GM21390 (cell line): Measurements from ENCODE around the gene PODNL1.
"Not testable (repeated sequence)": the region's sequence is repeated elsewhere in the genome, so short reads cannot be mapped to it uniquely, and the experiment has no call there.

Experiments
- ATAC-seq: cut with Tn5 transposase; IDR thresholded peaks from one replicate; pipeline ENCODE4 v1.9.1; 2021; ENCODE audit not compliant: unreplicated experiment

PODNL1 gene

GRCh38 chr19:13930402-13930801 is 7.8 kb downstream of the PODNL1 start:
- no peak for ATAC-seq

DNA sequence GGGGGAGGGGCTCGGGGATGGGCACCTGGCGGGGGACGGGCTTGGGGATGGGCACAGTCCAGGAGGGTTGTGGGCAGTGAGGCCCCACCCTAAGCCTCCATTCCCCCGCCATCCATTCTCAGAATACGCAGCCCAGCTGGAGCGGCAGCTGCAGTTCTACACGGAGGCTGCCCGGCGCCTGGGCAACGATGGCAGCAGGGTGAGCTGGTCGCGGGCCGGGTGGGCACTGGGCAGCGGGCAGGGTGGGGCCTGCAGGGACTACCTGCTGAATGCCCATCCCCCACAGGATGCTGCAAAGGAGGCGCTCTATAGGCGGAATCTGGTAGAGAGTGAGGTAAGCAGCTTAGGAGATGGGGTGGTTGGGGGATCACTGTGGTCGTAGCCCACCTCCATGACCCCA is 8.3 kb downstream of the PODNL1 start:
- ATAC-seq = no peak

GRCh38 chr19:13929340-13929739 is 8.9 kb downstream of the PODNL1 start:
- ATAC-seq = no peak

DNA sequence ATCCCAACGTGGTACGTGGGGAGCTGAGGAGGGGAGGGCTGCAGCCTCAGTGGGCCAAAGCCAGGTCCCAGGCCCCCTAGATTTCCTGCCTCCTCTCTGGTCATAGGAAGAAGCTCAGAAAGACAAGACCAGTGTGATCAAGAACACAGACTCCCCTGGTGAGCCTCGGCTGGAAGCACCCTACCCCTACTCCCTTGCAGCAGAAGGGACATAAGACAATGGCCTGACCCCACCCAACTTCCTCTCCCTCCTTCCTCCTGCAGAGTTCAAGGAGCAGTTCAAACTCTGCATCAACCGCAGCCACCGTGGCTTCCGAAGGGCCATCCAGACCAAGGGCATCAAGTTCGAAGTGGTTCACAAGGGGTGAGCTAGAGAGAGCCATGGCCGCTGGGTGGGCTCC is 11.5 kb downstream of the PODNL1 start:
- no peak for ATAC-seq

DNA sequence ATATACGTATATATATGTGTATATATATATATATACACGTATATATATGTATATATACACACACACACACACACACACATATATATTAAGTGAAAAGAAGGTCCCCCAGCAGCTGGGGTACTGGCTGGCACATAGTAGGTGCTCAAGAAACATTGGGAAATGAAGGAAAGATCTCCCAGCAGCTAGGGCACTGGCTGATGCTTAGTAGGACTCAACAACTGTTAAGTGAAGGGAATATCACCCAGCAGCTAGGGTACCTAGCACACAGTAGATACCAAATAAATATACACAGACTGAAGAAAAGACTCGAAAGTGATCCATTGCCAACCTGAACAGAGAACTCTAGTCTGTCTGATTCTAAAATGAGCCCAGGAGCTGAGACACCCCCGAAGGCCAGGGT is 12.2 kb downstream of the PODNL1 start:
- no peak for ATAC-seq

- no peak for ATAC-seq
Observed at GRCh38 chr19:13923194-13923987, 14.8 kb downstream of the PODNL1 start.

- ATAC-seq = not testable (repeated sequence)
Observed at GRCh38 chr19:13922118-13922517, 16.1 kb downstream of the PODNL1 start.

- no peak for ATAC-seq
Observed at GRCh38 chr19:13920940-13921747, 17.1 kb downstream of the PODNL1 start.

DNA sequence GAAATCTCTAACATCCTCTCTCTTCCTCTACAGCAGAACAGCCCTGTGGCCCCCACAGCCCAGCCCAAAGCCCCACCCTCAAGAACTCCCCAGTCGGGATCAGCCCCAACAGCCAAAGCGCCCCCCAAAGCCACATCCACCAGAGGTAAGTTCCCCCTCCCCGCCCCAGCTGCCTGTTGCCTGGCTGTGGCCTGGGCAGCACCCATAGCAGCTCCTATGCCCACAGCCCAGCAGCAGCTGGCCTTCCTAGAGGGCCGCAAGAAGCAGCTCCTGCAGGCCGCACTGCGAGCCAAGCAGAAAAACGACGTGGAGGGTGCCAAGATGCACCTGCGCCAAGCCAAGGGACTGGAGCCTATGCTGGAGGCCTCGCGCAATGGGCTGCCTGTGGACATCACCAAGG is 17.7 kb downstream of the PODNL1 start:
- ATAC-seq = no peak

DNA sequence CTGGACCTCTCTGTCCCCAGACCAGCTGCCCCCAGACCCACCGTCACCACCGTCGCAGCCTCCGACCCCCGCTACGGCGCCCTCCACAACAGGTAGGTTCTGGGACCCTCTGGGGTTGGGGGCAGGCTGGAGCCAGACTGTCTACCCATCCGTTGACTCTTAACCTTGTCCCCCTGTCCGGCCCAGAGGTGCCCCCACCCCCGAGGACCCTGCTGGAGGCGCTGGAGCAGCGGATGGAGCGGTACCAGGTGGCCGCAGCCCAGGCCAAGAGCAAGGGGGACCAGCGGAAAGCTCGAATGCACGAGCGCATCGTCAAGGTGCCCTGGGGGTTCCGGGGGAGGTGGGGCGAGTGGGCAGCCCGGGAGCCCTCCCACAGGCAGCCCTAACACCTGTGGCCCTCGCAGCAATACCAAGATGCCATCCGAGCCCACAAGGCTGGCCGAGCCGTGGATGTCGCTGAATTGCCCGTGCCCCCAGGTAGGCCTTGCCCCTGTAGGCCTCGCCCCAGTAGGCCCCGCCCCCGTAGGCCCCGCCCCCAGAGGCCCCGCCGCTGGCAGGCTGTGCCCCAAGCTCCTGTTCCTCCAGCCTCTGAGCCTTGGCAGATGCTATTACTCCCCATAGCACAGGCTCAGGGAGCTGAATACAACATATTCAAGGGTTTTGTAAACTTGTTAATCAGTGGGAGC is 19.3 kb downstream of the PODNL1 start:
- no peak for ATAC-seq

DNA sequence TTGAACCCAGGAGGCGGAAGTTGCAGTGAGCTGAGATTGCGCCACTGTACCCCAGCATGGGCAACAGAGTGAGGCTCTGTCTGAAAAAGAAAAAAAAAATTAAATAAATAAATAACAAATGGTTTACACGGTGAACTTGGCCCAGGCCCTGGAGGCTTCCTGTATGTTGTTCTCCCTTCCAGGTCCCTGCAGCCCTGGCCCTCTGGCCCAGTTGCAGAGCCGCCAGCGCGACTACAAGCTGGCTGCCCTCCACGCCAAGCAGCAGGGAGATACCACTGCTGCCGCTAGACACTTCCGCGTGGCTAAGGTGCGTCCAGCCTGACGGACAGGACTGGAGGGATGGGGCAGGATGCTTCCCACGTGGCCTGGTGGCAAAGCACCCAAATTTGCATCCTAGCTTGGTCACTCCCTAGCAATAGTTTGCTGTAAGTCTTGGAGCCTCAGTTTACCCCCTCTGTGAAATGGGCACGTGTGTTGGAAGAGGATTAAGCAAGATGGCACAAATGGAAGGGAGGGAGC is 20.3 kb downstream of the PODNL1 start:
- ATAC-seq = no peak

DNA sequence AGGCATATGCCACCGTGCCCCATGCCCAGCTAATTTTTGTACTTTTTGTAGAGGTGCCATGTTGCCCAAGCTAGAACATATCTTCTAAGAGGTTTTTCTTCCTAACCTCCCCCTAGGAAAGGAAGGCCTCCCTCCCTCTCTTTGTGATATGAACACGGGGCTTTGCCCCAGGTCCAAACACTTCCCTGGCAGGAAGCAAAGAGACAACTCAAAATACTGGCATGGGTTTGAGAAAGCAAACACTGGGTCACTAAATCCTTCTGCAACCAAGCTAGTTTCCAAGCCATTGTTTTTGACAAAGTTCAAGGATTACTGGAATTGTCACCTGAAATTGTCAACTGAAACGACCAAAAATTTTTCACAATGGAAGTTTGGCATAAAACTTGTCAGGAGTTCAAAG is 23.4 kb downstream of the PODNL1 start:
- ATAC-seq = no peak

DNA sequence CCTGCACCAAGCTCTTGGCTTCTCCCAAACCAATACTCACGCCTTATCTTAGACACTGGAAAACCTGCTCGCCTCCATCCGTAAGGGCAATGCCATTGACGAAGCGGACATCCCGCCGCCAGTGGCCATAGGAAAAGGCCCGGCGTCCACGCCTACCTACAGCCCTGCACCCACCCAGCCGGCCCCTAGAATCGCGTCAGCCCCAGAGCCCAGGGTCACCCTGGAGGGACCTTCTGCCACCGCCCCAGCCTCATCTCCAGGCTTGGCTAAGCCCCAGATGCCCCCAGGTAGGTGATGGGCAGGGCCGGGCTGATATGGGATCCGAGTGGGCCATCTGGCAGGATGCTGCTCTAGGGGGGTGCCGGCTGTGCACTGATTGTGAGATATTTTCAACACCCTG is 24.9 kb downstream of the PODNL1 start:
- ATAC-seq = no peak

- ATAC-seq = no peak
Observed at GRCh38 chr19:13909430-13909829, 28.8 kb downstream of the PODNL1 start.

DNA sequence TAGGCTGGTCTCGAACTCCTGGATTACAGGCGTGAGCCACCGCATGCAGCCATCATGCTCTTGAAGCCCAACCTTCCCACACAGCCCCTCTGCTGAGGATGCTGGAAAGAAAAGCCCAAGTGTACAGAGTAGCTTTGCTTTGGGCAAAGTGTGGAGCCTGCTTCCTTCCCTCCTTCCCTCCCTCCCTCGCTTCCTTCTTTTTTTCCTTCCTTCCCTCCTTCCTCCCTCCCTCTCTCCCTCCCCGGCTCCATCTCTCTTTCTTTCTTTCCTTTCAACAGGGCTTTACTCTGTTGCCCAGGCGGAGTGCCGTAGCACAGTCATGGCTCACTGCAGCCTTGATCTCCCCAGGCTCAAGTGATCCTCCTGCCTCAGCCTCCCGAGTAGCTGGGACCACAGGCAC is 29.5 kb downstream of the PODNL1 start:
- no peak for ATAC-seq

- ATAC-seq = no peak
Observed at GRCh38 chr19:13906910-13907309, 31.3 kb downstream of the PODNL1 start.

- ATAC-seq = peak; percentile 37
Observed at GRCh38 chr19:13906521-13906904, 31.7 kb downstream of the PODNL1 start.

GRCh38 chr19:13905634-13906520 is 32.3 kb downstream of the PODNL1 start, which contains the start of the genes BRME1 and CC2D1A:
TSS of gene BRME1 (minus strand) at chr19:13906117. CDS start at chr19:13904892, 1,225 bp downstream.
TSS of gene CC2D1A (plus strand) at chr19:13906201. CDS start at chr19:13906442, 241 bp downstream.
- peak; percentile 90 for ATAC-seq

GRCh38 chr19:13902993-13903555 is 35.1 kb downstream of the PODNL1 start:
- no peak for ATAC-seq
